Activated CD4-positive, alpha-beta T cell treated with anti-CD3 and anti-CD28 coated beads for 36 hours (primary cell): ENCODE measurements around the gene GPC6. TPM values are rescaled to one million over a fixed set of nuclear protein-coding genes. Genes with fewer than 3 reads are reported as not detected.

ENCODE experiments used
- ATAC-seq: fragments of 200-7000 bp; cut with Tn5 transposase; one replicate; pipeline ENCODE4 v1.10.0; 2021; ENCODE audit warnings: mild to moderate bottlenecking, moderate library complexity
- CTCF ChIA-PET: fragments of 350-600 bp; sonication (Branson Sonifier 250); formaldehyde crosslinking; loops from one replicate; lab custom pipeline; 2021; ENCODE audit warnings: antibody characterized with exemption; lab: Charles Lee
- POLR2A ChIA-PET: fragments of 350-600 bp; sonication (Branson Sonifier 250); formaldehyde crosslinking; loops from one replicate; lab custom pipeline; 2021; ENCODE audit warnings: antibody characterized with exemption, inconsistent platforms; lab: Charles Lee
- DNase-seq: peaks from one replicate; pipeline ENCODE4 v3.0.0-alpha.2; 2020
- H3K27ac Mint-ChIP-seq: one replicate; pipeline ENCODE4 v1.8.0; 2021; ENCODE audit warnings: mixed read lengths
- H3K27me3 Mint-ChIP-seq: one replicate; pipeline ENCODE4 v1.8.0; 2021; ENCODE audit warnings: mixed read lengths
- H3K36me3 Mint-ChIP-seq: one replicate; pipeline ENCODE4 v1.8.0; 2021; ENCODE audit warnings: low read depth, mixed read lengths
- H3K4me1 Mint-ChIP-seq: one replicate; pipeline ENCODE4 v1.8.0; 2021; ENCODE audit warnings: mixed read lengths
- H3K4me3 Mint-ChIP-seq: one replicate; pipeline ENCODE4 v1.8.0; 2021; ENCODE audit warnings: mild to moderate bottlenecking, moderate library complexity, mixed read lengths
- H3K9me3 Mint-ChIP-seq: one replicate; pipeline ENCODE4 v1.8.0; 2021; ENCODE audit warnings: low read depth, mixed read lengths
- intact Hi-C, 2 experiments: fragments of 100-400 bp; cut with DNase I in 1 of 2; cut with micrococcal nuclease in 1 of 2; formaldehyde crosslinking; loops; one replicate each; pipeline versions ENCODE4 v1.14.2 to v1.15.1; 2022 to 2024; cut with DNase I, micrococcal nuclease
- total RNA-seq, 2 experiments: library from RNA; stranded (reverse); gene quantifications; one replicate each; pipeline ENCODE4 v1.2.3, GENCODE V29; 2021

GPC6 gene
- total RNA-seq, 2 experiments from 2014 or later, result not detected

DNA sequence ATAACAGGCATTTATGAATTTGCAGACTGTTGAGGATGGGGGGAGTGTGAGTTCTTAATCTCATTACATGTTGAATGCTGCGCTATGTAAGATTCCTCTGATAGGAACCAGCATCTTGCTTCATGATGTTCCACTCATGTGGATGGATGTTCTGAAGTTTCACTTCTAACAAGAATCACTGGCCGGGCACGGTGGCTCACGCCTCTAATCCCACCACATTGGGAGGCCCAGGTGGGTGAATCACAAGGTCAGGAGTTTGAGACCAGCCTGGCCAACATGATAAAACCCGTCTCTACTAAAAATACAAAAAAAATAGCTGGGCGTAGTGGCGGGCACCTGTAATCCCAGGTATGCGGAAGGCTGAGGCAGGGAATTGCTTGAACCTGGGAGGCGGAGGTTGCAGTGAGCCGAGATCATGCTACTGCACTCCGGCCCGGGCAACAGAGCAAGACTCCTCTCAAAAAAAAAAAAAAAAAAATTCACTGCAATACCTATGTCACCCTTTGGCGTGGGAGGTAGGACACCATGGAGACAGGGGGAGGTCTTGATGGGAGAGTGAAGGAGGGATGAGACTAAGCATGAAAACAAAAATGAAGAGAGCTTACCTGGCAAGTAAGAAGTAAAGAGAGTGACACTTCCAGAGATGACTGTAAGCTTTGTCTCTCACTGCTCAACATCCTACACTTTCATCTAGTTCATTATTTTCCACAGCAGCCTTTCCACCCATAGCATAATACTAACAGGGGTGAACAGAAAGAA is 1119.8 kb downstream of the GPC6 start:
- H3K9me3 Mint-ChIP-seq, result no peaks in the 10 kb centered on the region
- DNase-seq (peak; percentile 51), ATAC-seq (peak; percentile 82)
- H3K36me3 Mint-ChIP-seq, result no peaks in the 10 kb centered on the region
- H3K27ac Mint-ChIP-seq, result peak overlapping the region; percentile 5
- intact Hi-C loops, result loop anchor here (1.0 to 2.0 kb wide), 2 partner anchors 17 to 552 kb away; no protein-coding TSS in a partner anchor
- peaks cover 32% of the 10 kb centered on the region for H3K4me1 Mint-ChIP-seq
- ChIA-PET POLR2A (interaction anchor here (0.6 kb wide), 1 partner anchor 12 kb away, joined by 6 read pairs; no protein-coding TSS in a partner anchor), CTCF (no interaction called here)
- peaks cover 5% of the 10 kb centered on the region for H3K27me3 Mint-ChIP-seq
- no peak overlapping the region for H3K4me3 Mint-ChIP-seq

DNA sequence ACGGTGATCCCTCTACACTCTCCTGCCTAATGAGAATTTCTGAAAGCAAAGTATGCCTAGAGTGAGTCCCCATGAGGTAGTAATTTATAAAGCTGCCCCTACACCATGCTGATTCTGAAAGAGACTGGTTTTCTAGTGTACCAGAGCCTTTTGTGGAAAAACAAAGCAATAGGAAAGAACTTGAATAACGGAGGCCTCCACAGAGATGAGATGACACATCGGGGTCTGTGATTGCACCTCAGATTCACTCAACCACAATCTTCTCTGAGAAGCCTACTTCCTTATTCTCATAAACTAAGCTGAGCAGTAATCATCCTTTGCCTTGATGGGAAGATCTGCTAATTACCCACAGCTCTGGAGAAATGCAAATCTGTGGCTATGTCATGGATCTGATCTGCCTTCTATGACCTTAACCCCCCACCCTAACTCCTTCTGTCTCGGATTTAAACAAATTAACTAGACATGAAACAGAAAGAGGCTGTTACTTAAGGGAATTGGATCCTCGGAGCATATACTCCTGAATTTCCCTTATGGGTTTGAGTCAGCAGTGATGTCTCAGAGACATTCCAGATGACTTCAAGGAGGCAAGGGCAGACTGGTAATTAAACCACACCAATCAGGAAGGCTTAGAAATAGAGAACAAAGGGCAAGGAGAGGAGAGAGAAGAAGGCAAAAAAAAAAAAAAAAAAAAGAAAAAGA is 1124.8 kb downstream of the GPC6 start:
- DNase-seq, result peak; percentile 34
- ChIA-PET CTCF (interaction anchor here (1.0 to 1.4 kb wide), 3 partner anchors 8 to 135 kb away, joined by 3 to 7 read pairs (median 3); no protein-coding TSS in a partner anchor), POLR2A (no interaction called here)
- intact Hi-C loops, result loop anchor here (1.0 to 5.0 kb wide), 4 partner anchors 67 to 557 kb away; no protein-coding TSS in a partner anchor
- peak overlapping the region; percentile 59 for H3K27ac Mint-ChIP-seq
- H3K27me3 Mint-ChIP-seq, result peaks cover 7% of the 10 kb centered on the region
- ATAC-seq, result peak; percentile 73
- H3K4me3 Mint-ChIP-seq, result no peak overlapping the region
- H3K4me1 Mint-ChIP-seq, result peaks cover 26% of the 10 kb centered on the region
- no peaks in the 10 kb centered on the region for H3K36me3 Mint-ChIP-seq
- H3K9me3 Mint-ChIP-seq, result no peaks in the 10 kb centered on the region

DNA sequence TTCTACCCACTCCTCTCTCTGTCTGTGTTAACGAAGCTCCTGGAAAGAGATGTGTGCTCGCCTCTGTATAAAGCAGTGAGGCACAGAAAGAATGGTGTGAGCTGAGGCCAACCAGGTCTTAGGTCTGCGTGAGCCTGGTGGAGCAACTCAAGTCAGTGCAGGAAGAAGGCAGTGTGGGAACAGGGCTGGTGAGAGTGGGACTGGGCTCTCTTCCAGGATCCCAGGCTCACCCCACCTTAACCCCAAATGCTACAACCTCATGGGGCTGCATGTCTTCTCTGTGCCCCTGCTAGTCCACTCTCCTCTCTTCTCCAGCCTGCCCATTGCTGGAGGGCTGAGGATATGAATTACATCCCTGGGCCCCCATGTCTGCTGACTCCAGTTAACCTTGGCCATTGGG is 1125.5 kb downstream of the GPC6 start:
- ChIA-PET POLR2A (no interaction called here), CTCF (interaction anchor here (1.4 kb wide), 1 partner anchor 10 kb away, joined by 7 read pairs; no protein-coding TSS in a partner anchor)
- intact Hi-C loops, result loop anchor here in 1 of 2 experiments (5.0 kb wide), 1 partner anchor 115 kb away; no protein-coding TSS in a partner anchor
- peak; percentile 20 for ATAC-seq
- H3K4me3 Mint-ChIP-seq, result no peak overlapping the region
- H3K27me3 Mint-ChIP-seq, result peaks cover 7% of the 10 kb centered on the region
- no peaks in the 10 kb centered on the region for H3K36me3 Mint-ChIP-seq
- DNase-seq, result no peak
- H3K4me1 Mint-ChIP-seq, result peaks cover 20% of the 10 kb centered on the region
- no peaks in the 10 kb centered on the region for H3K9me3 Mint-ChIP-seq
- H3K27ac Mint-ChIP-seq, result no peak overlapping the region

- H3K4me1 Mint-ChIP-seq, result peaks cover 17% of the 10 kb centered on the region
- CTCF ChIA-PET, result interaction anchor here (1.9 kb wide), 1 partner anchor 8 kb away, joined by 8 read pairs; no protein-coding TSS in a partner anchor
- DNase-seq (no peak), ATAC-seq (no peak)
- H3K27me3 Mint-ChIP-seq, result peaks cover 9% of the 10 kb centered on the region
- no peak overlapping the region for H3K4me3 Mint-ChIP-seq
- no peaks in the 10 kb centered on the region for H3K36me3 Mint-ChIP-seq
- H3K27ac Mint-ChIP-seq, result no peak overlapping the region
- intact Hi-C loops, result loop anchor here in 1 of 2 experiments (5.0 kb wide), 1 partner anchor 116 kb away; no protein-coding TSS in a partner anchor
- POLR2A ChIA-PET, result interaction anchor here (0.7 kb wide), 1 partner anchor 806 kb away, joined by 3 read pairs; no protein-coding TSS in a partner anchor
- H3K9me3 Mint-ChIP-seq, result no peaks in the 10 kb centered on the region
Measured at GRCh38 chr13:94353167-94353710, 1126.6 kb downstream of the GPC6 start.

DNA sequence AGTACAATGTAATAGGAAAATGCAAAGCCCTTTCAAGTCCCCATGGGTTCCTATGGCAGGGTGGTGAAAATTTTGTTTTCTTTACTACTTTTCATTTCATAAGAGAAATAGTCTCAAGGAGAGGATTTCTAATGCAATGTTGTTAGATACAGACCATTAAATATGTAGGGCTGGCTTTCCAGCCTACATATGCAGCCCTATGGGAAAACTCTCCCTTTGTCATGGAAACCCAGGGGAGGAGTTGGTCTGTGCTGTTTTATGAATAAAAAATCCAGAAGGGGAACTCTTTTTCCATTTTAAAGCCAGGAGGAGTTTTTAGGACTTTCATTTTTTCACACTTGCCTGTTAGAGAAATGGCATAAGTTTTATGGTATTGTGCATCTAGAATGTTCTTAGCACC is 1133.3 kb downstream of the GPC6 start:
- Mint-ChIP-seq H3K4me1 (peaks cover 8% of the 10 kb centered on the region), H3K27ac (no peak overlapping the region), H3K9me3 (no peaks in the 10 kb centered on the region), H3K27me3 (peaks cover 4% of the 10 kb centered on the region), H3K36me3 (no peaks in the 10 kb centered on the region), H3K4me3 (no peak overlapping the region)
- ChIA-PET POLR2A (no interaction called here), CTCF (interaction anchor here (1.3 kb wide), 1 partner anchor 9 kb away, joined by 3 read pairs; no protein-coding TSS in a partner anchor)
- intact Hi-C loops, result loop anchor here (5.0 to 10.0 kb wide), 4 partner anchors 123 to 405 kb away; no protein-coding TSS in a partner anchor
- ATAC-seq, result no peak
- no peak for DNase-seq

- ChIA-PET CTCF (interaction anchor here (0.6 to 1.5 kb wide), 22 partner anchors 9 to 657 kb away, joined by 3 to 13 read pairs (median 4); no protein-coding TSS in a partner anchor), POLR2A (no interaction called here)
- peaks cover 2% of the 10 kb centered on the region for H3K27me3 Mint-ChIP-seq
- peak; percentile 74 for DNase-seq
- H3K4me3 Mint-ChIP-seq, result no peak overlapping the region
- H3K9me3 Mint-ChIP-seq, result no peaks in the 10 kb centered on the region
- intact Hi-C loops, result loop anchor here (2.0 to 10.0 kb wide), 5 partner anchors 125 to 1466 kb away; no protein-coding TSS in a partner anchor
- H3K36me3 Mint-ChIP-seq, result no peaks in the 10 kb centered on the region
- peaks cover 8% of the 10 kb centered on the region for H3K4me1 Mint-ChIP-seq
- H3K27ac Mint-ChIP-seq, result no peak overlapping the region
- ATAC-seq, result peak; percentile 100
Measured at GRCh38 chr13:94362411-94362909, 1135.9 kb downstream of the GPC6 start.

- POLR2A ChIA-PET, result no interaction called here
- CTCF ChIA-PET, result no interaction called here
- peaks cover 8% of the 10 kb centered on the region for H3K27me3 Mint-ChIP-seq
- H3K27ac Mint-ChIP-seq, result no peak overlapping the region
- ATAC-seq, result no peak
- H3K4me1 Mint-ChIP-seq, result peaks cover 8% of the 10 kb centered on the region
- intact Hi-C loops, result loop anchor here in 1 of 2 experiments (10.0 kb wide), 1 partner anchor 412 kb away; no protein-coding TSS in a partner anchor
- H3K4me3 Mint-ChIP-seq, result no peak overlapping the region
- DNase-seq, result no peak
- no peaks in the 10 kb centered on the region for H3K9me3 Mint-ChIP-seq
- no peaks in the 10 kb centered on the region for H3K36me3 Mint-ChIP-seq
Measured at GRCh38 chr13:94366677-94367076, 1140.1 kb downstream of the GPC6 start.

GRCh38 chr13:94369972-94370436 is 1143.4 kb downstream of the GPC6 start:
- Mint-ChIP-seq H3K27ac (no peak overlapping the region), H3K9me3 (no peaks in the 10 kb centered on the region), H3K4me1 (no peaks in the 10 kb centered on the region), H3K27me3 (peaks cover 10% of the 10 kb centered on the region), H3K4me3 (no peak overlapping the region), H3K36me3 (no peaks in the 10 kb centered on the region)
- intact Hi-C loops, result loop anchor here in 1 of 2 experiments (10.0 kb wide), 1 partner anchor 415 kb away; no protein-coding TSS in a partner anchor
- no peak for DNase-seq
- POLR2A ChIA-PET, result no interaction called here
- no peak for ATAC-seq
- CTCF ChIA-PET, result no interaction called here

DNA sequence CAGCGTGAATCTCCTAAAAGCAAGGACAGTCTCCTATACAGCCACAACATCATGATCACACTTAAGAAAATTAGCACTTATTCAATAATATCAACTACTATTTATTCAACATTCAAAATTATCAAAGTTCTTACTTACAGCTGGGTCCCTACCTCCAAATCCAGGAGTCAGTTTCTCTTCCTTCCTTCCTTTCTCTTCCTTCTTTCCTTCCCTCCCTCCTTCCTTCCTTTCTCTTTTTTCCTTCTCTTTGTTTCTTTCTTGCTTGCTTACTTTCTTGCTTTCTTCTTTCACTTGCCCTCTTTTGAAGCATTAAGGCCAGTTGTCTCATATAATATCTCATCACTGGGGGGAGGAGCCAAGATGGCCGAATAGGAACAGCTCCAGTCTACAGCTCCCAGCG is 1145.2 kb downstream of the GPC6 start:
- Mint-ChIP-seq H3K4me3 (no peak overlapping the region), H3K9me3 (no peaks in the 10 kb centered on the region), H3K27me3 (peaks cover 10% of the 10 kb centered on the region), H3K27ac (no peak overlapping the region), H3K36me3 (no peaks in the 10 kb centered on the region), H3K4me1 (no peaks in the 10 kb centered on the region)
- no peak for DNase-seq
- intact Hi-C loops, result no loop called here
- CTCF ChIA-PET, result no interaction called here
- POLR2A ChIA-PET, result no interaction called here
- ATAC-seq, result no peak

DNA sequence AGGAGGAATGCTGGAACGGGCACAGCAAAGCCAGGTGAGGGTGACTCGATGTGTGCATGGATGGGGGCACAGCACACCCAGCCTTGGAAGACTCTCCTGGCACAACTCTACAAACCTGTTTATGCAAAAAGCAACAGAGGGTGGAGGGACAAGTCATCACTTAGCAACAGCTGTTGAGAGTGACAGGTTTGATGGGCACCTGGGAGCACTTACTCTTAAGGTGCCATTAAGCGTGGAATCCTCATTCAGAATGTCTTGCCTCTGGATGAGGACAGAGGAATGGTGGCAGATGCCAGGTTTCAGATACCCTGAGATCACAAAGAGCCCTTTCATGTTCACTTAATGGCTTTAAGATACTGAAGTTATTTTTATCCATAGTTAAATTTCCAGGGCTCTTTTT is 1155.9 kb downstream of the GPC6 start:
- no peaks in the 10 kb centered on the region for H3K36me3 Mint-ChIP-seq
- POLR2A ChIA-PET, result no interaction called here
- H3K4me3 Mint-ChIP-seq, result no peak overlapping the region
- CTCF ChIA-PET, result no interaction called here
- ATAC-seq (no peak), DNase-seq (no peak)
- H3K4me1 Mint-ChIP-seq, result no peaks in the 10 kb centered on the region
- H3K27ac Mint-ChIP-seq, result no peak overlapping the region
- intact Hi-C loops, result no loop called here
- no peaks in the 10 kb centered on the region for H3K9me3 Mint-ChIP-seq
- peaks cover 19% of the 10 kb centered on the region for H3K27me3 Mint-ChIP-seq

DNA sequence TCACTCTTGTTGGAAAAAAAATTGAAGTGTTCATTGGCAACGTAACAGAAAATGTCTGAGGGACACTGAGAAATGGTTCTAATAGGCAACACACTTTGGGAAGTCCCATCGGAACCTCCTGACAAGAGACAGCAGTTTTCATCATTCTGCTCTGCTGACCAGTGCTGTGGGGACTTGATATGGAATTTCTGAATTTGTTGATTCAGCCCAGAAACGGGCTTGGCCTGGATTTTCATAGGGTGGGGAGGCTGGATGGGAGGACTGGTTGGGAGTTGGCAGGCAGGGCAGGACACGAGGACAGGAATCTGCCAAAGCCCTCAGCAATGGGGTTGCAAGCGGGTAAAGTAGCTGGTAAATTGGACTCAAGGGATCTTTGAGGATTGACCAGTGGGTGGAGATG is 1156.4 kb downstream of the GPC6 start:
- H3K9me3 Mint-ChIP-seq, result no peaks in the 10 kb centered on the region

More for the DNA sequence above, 1156.4 kb downstream of the GPC6 start:
- no peak for DNase-seq
- CTCF ChIA-PET, result no interaction called here
- no peak overlapping the region for H3K27ac Mint-ChIP-seq
- H3K4me1 Mint-ChIP-seq, result no peaks in the 10 kb centered on the region
- H3K4me3 Mint-ChIP-seq, result no peak overlapping the region
- ATAC-seq, result no peak
- H3K27me3 Mint-ChIP-seq, result peaks cover 19% of the 10 kb centered on the region
- no peaks in the 10 kb centered on the region for H3K36me3 Mint-ChIP-seq
- POLR2A ChIA-PET, result no interaction called here
- intact Hi-C loops, result no loop called here
